GOT3 (cell line): ENCODE data around the gene STRN.
"Not testable (repeated sequence)": the region's sequence is repeated elsewhere in the genome, so short reads cannot be mapped to it uniquely, and the experiment has no call there.

Source experiments
- DNase-seq: peaks from one replicate; lab custom pipeline; 2025; ENCODE audit warnings: mixed read lengths; lab: John Stamatoyannopoulos, UW

The STRN gene

GRCh38 chr2:36906277-36906676, 60.1 kb downstream of the STRN start:
- no peak for DNase-seq

- no peak for DNase-seq
These were observed 61.7 kb downstream of the STRN start for GRCh38 chr2:36904636-36905035.

DNA sequence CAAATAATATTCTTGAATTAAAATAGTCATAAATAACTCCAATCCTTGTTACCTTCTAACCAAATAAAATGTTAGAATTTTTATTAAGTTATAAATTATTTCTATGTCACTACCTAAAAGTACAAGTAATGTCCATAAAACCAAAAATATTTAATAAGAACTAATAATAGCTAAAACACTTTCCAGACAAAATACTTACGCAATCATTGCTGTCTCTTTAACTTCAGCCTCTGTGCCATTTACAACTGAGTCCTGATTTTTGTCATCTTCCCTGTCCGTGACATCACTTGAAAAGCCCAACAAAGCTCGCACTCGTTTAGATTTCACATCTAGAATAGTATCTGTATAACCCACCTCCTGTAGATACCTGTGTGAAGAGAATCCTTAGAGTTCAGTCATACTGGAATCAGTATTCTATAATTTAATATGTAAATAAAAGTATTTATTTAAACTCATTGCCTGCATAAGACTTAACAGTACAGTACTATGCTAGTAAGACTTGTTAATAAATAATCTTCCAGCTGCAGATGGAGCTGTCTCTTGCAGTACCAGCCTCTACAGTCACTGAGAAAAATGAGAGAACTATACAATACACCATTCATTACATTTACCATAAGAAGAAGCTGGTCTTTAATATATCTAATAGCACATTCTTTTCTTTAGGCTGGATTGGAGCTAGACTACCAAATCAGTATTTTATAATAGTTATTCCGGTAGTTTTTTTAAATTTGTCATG, 63.8 kb downstream of the STRN start:
- DNase-seq = no peak

DNA sequence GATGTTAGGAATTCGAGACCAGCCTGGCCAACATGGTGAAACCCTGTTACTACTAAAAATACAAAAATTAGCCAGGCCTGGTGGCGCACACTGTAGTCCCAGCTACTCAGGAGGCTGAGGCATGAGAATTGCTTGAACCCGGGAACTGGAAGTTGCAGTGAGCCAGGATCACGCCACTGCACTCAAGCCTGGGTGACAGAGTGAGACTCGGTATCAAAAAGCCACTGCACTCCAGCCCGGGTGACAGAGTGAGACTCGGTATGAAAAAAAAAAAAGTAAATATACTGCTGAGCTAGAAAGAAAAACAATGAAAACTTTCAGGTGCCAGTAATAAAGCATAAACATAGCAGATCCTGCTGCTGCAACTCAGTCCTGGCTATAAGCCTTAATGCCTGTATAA, 73.5 kb downstream of the STRN start:
- DNase-seq = no peak

DNA sequence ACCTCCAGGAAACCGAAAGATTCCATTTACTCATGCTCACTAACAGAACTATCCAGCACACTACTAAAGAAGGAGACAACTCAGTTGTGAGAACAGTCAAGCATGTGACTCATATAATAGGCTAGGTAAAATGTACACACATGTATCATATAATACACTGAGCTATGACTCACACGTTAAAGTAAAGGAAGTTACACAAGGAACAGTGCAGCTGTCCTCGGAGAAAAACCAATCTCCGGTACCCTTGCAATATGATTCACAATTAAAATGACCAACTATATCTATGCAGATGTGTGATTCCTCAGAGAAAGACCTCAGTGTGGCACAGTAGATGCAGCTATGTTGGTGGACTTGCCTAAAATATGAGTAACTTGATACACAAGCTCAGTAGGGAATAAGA, 76.5 kb downstream of the STRN start:
- no peak for DNase-seq

DNA sequence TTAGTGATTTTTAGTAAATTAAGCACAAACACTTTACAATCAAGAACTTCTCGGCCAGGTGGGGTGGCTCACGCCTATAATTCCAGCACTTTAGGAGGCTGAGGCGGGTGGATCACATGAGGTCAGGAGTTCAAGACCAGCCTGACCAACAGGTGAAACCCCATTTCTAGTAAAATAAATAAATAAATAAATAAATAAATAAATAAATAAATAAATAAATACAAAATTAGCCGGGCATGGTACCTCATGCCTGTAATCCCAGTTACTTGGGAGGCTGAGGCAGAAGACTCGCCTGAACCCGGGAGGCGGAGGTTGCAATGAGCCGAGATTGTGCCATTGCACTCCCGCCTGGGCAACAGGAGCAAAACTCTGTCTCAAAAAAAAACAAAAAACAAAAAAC, 79.2 kb downstream of the STRN start:
- DNase-seq = not testable (repeated sequence)

GRCh38 chr2:36886664-36887063, 79.7 kb downstream of the STRN start:
- no peak for DNase-seq

DNA sequence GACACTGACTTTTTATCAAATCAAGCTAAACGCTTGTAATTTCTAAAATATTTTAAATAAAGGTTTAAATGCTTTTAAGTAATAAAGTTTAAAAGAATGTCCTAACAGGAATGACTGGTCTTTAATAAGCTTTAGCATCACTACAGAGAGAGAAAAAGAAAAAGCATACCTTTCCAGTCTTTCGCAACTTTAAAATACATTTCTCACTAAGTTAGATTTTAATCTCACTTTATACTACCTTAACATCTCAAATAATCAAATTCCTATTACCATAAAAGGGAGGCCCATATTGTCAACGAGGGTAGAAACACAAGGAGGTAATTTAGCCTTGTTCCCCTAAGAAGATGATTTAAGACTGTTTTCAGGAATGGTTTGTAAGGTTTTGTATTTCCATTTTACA, 80.7 kb downstream of the STRN start:
- no peak for DNase-seq

DNA sequence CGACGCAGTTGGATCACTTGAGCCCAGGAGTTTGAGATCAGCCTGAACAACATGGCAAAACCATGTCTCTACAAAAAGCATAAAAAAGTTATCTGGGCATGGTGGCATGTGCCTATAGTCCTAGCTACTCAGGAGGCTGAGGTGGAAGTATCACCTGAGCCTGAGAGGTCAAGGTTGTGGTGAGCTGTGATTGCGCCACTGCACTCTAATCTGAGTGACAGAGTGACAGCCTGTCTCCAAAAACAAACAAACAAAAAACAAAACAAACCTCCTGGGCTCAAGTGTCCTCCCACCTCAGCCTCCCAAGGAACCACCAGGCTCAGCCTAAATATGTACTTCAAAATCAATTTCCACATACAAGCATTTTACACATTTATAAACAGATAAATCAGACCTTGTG, 83.8 kb downstream of the STRN start:
- DNase-seq = no peak

- no peak for DNase-seq
These were observed 84.5 kb downstream of the STRN start for GRCh38 chr2:36881816-36882215.

DNA sequence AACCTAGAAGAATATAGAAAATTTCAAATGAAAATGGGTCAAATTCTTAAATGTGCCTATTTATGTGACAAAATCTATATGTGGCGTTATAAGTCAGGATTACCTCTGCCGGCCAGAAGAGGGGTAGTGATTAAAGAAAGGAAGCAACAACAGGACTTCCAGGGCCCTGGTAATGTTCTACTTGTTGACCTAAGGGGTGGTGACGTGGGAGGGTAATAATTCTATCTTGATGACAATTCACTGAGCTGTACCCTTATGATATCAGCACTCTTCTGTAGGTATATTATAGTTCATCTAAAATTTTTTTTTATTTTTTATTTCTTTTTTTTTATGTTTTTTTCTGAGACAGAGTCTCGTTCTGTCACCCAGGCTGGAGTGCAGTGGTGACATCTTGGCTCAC, 87.9 kb downstream of the STRN start:
- no peak for DNase-seq

- DNase-seq = no peak
These were observed 95.1 kb downstream of the STRN start for GRCh38 chr2:36871068-36871707.

DNA sequence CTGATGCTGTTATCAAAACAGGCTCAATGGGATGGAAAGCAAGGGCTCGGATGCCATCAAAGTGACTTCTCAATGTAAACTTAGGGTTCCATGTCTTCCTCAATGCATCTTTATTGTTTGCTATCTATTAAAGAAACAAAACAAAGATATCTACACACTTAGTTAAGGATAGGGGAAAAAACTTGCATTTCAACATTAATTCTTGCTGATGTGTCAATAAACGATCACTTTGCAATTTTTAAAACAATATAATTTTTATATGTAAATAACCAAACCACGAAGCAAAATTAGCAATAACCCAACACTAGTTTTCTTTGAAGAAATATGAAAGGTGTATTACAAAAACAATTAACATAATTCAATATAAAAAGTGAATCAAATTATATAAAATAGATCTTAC, 96.7 kb downstream of the STRN start:
- no peak for DNase-seq

- DNase-seq = no peak
These were observed 104.4 kb downstream of the STRN start for GRCh38 chr2:36861896-36862295.

DNA sequence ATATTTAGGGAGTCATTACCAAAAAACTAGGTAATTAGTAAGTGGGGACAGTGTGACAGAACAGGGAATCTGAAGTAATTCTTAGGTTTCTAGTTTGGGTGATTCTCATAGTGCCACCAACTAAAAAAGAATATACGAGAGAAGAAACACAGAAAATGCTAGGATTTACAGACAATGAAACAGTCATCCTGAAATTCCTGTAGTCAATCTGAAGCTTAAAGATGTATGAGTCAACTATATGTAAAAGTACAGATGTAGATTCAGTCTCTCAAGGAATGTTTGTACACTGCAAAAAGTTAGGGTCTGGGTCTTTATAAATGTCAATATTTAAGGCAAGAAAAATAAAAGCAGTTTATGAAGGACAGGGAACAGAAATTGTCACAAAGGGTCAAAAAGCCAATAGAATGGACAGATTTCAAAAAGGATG, 107.0 kb downstream of the STRN start:
- no peak for DNase-seq

GRCh38 chr2:36858551-36859365, 107.6 kb downstream of the STRN start:
- DNase-seq = no peak

DNA sequence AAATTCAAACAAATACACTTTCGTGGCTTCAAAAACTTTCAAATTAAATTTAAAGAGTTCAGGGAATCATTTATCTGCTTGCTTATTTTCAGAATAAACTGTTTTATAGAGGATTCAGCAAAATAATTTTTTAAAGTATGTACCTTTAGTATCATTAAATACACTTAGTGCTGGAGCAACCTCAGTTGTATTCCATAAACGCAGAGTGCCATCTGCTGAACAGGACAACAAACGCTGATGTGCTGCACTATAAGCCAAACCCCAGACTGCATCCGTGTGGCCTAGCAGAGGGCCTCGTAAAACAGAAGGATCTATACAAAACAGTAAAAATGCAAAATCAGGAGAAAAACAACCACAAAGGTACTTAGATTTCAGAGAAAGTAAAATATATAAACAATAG, 108.6 kb downstream of the STRN start:
- DNase-seq = no peak

GRCh38 chr2:36855429-36855828, 110.9 kb downstream of the STRN start:
- DNase-seq = no peak

GRCh38 chr2:36854241-36854640, 112.1 kb downstream of the STRN start:
- no peak for DNase-seq

- DNase-seq = no peak
These were observed 117.1 kb downstream of the STRN start for GRCh38 chr2:36849265-36849664.

DNA sequence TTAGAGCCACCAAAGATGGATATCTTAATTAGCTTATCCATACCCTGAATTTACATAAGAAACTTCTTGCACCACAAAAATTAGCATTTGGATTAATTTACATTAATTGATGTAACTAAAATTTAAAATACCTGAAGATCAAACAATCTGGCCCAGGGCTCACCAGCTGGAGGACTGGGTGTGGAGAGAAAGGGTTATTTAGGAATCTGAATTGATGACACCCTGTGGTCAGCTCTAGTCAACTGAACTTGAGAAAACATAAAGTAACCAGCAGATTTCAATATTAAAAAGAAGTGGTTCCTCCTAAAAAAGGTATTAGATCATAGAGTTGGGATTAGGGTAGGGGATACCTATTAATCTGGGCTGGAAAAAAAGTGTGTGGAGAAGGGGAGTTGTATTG, 122.5 kb downstream of the STRN start:
- DNase-seq = no peak

DNA sequence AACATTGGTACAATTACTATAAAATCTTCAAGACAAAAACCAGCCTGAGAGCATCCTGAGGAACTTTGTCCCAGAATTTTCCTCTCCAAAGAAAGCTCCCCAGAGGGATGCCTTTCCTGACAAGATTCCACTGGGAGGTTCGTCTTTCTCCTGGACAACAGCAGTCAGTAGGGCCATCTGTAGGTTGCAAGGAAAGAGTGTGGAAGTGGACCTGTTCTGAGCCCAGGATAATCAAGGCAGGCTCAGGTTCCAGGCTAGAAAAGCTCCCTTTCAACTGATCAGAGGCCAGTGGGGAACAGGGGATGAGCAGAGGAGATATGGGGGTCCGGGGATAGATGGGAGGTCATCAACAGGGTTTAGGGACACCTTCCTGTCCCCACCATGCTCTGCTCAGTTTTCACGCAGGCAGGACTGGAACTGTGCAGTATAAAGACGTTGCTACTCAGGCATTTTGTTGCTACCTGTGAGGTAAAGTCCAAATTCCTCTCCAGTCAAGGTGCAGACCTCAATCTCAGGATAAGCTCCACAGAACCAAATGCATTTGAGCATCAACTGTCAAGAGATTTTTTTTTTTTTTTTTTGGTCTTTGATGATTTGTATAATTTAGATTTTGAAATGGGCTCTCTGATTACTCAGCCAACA, 126.2 kb downstream of the STRN start:
- DNase-seq = no peak
